HG02798 (cell line): ENCODE measurements around the gene RIT1.
A peak's percentile ranks its signal among the peaks of the same experiment; 100 is the strongest.

Experiments
- ATAC-seq: cut with Tn5 transposase; IDR thresholded peaks from one replicate; pipeline ENCODE4 v1.9.1; 2021; ENCODE audit warnings: mild to moderate bottlenecking; ENCODE audit not compliant: unreplicated experiment, poor library complexity

The RIT1 gene, protein sequence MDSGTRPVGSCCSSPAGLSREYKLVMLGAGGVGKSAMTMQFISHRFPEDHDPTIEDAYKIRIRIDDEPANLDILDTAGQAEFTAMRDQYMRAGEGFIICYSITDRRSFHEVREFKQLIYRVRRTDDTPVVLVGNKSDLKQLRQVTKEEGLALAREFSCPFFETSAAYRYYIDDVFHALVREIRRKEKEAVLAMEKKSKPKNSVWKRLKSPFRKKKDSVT

DNA sequence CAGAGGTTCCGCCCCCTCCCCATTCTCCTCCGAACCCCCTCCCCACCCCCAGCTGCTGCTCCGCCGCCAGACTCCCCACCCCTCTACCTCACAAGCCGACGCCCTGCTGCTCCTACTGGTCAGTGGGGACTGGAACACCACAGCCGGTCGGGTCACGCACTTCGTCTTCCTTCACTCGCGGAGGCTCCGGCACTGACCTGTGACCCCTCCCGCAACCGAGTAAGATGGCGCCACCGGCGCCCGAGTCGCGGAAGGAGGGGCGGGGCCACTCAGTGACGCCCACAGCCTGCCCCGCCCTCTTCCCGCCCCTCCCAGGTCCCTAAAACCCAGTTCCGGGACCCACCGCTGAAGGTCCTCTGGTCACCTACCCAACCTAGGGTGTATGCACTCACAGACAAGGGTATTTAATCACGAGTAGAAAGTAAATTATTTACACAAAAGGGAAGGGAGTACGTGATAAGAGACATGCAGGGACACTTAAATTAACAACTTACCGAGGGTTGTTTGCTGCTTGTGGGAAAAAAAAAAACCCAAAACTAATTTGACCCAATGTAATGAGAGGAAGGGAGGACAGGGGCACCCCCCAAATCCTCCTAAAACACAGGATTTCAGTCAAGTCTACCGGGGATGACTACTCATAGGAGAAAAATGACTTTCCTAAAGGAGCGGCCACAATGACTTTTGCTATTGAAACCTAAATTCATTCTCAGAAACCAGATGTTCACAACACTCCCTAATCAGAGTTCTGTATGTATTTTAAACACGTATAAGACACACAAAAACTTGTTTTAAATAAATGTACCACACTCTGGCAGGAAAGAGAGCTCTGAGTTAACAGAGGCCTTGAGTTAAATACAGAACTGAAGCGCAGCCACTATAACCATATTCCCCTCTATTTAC, at the start of gene RIT1:
Gene RIT1, minus strand, starts transcription at position 194 of the 900 bp plus-strand sequence. CDS start 588 bp downstream, outside the sequence.
- peak; percentile 86 for ATAC-seq

DNA sequence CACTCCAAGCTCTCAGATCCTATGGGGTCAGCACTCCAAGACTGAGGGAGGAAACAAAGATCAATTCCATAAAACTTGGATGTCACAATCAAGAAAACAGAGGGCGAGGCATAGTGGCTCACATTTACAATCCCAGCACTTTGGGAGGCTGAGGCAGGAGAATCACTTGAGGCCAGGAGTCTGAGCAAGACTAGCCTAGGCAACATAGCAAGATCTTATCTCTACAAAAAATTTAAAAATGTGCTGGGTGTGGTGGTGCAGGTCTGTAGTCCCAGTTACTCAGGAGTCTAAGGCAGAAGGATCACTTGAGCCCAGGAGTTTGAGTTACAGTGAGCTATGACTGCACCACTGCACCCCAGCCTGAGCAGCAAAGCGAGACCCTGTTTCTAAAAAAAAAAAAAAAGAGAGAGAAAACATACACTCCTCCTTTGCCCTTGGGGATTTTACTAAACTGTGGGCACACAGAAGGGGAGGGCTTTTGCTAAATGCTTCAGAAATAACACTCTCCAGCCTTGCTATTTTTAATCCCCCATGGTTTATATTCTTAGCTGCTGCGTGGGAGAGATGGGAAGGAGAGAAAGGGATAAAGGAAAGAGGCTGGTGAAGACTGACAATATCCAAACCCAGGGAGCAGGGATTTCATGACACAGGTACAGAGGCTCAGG, 49.1 kb upstream of the RIT1 start:
- ATAC-seq: no peak

DNA sequence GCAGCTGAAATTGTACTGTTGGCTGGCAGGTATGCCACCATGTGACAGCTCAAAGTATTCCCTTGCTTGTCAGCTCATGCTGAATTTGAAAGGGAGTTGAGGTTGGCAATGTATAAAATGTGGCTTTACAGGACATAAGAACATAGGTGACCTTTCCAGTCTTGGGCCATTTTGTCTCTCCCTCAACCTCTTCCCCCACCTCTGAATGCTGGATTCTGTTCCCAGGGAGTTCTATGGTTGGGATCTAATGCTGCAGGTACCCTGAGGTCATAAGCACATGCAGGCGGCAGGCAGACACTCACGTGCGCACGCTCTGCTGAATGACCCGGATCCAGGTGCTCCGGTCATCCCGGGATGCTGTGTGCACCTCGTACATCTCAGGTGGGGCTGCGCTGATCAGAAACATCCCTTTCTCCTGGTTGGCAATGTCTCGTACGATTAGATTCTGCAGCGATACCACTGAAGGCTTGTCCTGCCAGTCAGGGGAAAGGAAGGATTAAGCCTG, 46.3 kb upstream of the RIT1 start:
- ATAC-seq: no peak

GRCh38 chr1:155954645-155955044, 43.5 kb upstream of the RIT1 start:
- no peak for ATAC-seq

DNA sequence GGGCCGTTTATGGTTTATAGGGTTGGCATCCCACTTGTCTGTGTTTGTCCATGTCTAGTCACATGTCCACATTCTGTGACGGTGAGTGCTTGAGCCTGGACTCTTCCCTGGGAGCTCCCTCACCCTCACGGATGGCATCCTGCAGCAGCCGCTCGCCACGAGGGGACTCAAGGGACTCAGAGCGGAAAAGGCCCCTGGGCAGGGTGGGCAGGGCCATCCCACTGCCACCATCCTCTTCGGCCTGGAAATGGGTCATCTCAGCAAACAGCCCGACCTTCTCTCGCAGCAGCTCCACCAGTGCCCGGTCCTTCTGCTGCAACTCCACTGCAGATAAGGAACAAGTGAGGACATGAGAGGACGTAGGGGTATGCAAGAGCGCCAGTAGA, 41.3 kb upstream of the RIT1 start:
- no peak for ATAC-seq

GRCh38 chr1:155951753-155952504, 40.8 kb upstream of the RIT1 start:
- no peak for ATAC-seq

- no peak for ATAC-seq
These were observed 39.7 kb upstream of the RIT1 start for GRCh38 chr1:155950829-155951228.

GRCh38 chr1:155947741-155948140, 36.6 kb upstream of the RIT1 start:
- ATAC-seq: no peak

DNA sequence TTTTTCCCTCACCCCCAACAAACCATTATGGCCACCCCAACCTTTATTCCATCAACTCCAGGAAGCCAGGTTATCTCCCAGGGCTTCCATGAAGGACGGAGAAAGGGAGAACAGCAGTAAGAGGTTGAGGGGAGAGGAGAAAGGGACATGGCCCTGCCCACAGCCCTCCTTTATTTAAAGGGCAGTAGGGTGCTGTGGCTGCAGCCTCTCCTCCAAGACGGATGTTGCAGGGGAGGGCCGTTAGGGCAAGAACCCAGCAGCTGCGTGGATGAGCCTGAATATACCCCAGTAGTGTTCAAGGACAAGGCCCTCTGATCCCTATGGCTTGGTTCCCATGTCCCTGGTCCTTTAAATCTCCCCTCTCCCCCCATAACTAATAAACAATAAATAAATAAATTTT, 36.1 kb upstream of the RIT1 start:
- no peak for ATAC-seq

DNA sequence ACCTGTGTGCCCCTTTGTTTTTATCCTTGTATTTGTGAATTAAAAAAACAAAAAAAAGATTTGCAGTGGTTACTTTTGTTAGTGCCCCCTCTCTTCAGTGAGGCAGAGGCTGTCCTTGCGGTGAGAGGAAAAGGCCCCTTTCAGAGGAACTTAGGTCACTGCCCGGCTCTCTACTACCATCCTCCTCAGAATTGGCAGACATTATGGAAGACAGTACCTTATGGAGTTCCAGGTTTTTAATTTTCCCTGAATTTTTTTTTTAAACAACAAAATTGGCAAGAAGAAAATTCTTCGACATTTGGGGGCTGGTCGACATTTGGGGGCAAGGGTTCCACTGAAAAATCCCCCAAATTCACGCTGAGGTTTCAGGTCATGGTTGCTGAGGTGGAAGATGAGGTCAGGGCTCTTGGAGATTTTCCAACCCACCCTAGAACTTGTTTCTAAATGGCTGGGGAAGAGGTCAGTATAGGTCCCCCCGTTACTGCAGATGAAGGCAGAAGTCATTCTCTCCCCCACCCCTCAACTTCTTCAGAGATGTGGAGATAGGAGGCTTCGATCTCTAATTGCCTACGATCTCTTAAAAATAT, 35.6 kb upstream of the RIT1 start:
- no peak for ATAC-seq

DNA sequence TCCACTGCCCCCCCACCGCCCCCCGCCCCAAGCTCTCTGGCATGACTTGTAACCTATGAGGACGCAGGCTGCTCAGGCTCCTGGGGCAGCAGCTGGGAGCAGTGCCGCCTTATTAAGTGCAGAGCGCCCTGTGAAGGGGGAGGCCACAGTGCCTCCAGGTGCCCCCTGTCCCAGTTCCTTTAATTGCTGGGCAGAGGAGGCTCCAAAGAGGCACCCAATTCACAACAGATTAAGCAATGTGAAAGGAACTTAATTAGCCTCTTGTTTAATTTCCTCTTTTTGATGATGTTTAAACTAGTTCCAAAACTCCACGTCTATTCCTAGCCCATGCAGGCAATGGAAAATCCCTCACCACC, 33.3 kb upstream of the RIT1 start:
- no peak for ATAC-seq

GRCh38 chr1:155942578-155943141, 31.5 kb upstream of the RIT1 start:
- ATAC-seq: no peak

GRCh38 chr1:155941845-155942531, 30.8 kb upstream of the RIT1 start:
- no peak for ATAC-seq

DNA sequence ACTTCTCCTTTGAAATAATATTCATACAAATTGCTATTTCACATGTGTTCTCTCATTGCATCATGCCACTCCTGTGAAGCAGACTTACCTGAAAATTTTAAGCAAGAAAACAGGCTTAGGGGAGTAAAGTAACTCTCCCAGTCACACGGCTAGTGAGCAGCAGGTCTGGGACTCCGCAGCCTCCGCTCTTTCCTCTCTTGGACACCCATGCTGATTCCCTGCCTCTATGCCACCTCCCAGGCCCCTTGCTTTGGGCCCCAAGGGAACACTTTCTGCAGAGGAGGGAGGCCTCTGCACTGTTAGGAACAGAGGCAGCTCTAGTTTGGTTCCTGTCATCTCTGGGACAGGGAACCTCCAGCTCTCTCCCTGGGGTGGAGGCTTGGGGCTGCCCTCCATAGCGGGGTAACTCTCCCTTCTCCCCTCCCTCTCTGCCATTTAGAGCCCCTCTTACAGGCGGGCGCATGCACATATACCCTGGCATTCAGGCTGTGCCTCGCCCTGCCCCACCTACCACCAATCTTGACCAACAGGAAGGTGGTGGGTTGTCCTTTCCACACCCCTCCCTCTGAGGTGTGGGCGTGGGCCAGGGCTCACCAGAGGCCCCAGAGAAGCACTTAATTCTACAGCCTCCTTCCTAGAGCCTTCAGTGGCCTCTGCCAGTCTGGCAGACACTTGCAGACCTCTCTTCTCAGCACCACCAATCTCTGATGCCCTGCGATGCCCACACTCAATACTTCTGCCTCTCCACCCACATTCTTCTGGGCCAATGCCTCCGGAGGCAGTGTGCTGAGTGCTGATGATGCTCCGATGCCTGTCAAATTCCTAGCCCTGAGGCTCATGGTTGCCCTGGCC, 30.1 kb upstream of the RIT1 start, which contains the start of gene RXFP4:
Gene RXFP4, plus strand, starts transcription at position 646 of the 852 bp plus-strand sequence. Its CDS starts 72 bp downstream, at position 718.
- no peak for ATAC-seq

GRCh38 chr1:155940482-155940992, 29.4 kb upstream of the RIT1 start:
- ATAC-seq: no peak

DNA sequence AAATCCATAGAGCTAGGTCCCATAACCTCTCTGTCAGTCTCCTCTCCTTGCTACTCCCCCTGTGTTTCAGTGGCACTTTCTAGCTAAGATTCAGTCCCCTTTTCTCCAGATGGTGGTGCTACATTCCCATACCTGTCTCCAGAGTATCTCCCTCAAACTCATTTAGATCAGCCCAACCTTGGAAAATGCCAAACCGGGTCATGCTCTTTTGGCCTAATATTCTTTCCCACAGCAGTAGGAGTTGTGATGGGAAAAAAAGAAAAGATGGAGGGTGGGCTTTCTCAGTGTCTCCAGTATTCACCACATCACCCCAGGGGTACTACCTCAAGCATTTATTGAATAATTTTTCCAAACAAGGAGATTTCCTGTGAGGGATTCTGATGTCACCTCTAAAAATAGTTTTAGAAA, 27.1 kb upstream of the RIT1 start:
- no peak for ATAC-seq

DNA sequence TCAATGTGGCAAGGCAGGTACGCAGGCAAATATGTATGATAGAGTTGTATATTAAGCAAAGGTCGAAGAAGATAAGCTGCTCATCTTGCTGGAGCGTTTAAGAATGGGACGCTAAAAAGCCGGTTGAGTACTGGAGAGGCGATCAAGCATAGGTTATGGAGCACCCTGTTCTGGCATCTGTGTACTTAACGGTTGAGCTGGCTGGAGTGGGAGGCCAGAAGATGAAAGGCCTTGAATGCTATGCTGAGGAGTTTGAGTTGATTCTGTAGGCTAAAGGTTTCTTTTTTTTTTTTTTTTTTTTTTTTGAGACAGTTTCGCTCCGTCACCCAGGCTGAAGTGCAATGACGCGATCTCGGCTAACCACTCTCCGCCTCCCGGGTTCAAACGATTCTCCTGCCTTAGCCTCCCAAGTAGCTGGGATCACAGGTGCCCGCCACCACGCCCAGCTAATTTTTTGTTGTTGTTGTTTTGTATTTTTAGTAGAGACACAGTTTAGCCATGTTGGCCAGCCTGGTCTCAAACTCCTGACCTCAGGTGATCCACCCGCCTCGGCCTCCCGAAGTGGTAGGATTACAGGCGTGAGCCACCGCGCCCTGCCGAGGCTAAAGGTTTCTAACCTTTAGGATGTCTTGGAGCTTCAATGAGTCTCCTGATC, 23.9 kb upstream of the RIT1 start:
- no peak for ATAC-seq
